GM21528 (cell line): ENCODE results near the gene PTH.

ENCODE experiments used
- ATAC-seq: cut with Tn5 transposase; IDR thresholded peaks from one replicate; pipeline ENCODE4 v1.9.1; 2021; ENCODE audit warnings: mild to moderate bottlenecking, moderate library complexity; ENCODE audit not compliant: unreplicated experiment, low FRiP score

The PTH gene

DNA sequence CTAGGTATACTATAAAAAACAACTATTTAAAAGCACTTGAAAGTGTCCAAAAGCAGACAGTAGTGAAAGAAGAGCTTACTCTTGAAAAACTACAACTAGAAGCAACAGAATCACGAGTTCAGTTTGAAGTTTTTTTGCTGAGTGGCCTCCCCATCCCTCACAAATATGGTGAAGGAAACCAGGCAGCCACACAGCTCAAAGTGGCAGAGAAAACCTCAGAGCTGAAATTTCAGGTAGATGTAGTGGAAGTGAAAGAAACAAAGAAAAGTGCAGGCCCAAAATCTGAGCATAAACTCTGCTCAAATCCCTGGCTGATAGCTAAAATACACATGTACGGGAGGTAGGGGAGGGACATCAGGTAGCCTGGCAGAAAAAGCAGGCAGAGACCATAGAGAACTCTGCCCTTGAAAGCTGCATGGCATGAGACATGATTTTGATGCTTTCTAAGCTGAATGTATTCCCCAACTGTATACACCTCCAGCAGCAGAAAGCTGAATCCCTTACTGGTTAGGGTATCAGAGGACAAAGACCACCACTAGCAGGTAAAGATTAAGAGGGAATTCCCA is 44.9 kb downstream of the PTH start:
- ATAC-seq = no peak

DNA sequence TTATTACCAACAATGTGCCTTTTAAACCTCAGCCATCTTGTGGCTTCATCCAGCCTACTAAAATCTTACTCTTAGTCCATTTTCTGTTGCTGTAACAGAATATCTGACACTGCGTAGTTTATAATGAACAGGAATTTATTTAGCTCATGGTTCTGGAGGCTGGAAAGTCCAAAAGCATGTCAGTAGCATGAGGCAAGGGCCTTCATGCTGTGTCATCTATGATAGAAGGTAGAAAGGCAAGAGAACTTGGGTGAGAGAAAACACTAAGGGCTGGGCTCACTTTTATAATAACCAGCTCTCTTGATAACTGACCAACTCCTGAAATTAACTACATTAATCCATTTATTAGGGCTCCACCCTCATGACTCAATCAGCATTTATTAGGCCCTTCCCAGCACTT is 46.3 kb downstream of the PTH start:
- no peak for ATAC-seq

DNA sequence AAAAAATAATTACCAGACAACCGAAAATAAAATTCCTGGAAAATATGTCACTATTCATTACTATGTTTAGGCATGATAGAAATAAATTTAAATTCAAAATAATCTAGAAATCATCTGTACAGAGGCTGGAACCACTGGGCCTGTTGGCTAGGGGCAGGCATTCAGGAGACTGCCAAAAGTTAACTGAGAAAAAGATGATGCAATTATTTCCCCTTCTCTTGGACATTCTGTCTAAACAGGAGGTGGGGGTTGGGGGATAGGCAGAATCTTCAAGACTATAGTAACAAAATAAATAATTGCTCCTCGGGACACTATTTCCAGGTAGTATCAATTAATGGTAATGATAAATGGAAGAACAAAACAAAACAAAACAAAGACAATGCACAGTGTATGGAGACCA is 46.9 kb downstream of the PTH start:
- ATAC-seq = no peak

DNA sequence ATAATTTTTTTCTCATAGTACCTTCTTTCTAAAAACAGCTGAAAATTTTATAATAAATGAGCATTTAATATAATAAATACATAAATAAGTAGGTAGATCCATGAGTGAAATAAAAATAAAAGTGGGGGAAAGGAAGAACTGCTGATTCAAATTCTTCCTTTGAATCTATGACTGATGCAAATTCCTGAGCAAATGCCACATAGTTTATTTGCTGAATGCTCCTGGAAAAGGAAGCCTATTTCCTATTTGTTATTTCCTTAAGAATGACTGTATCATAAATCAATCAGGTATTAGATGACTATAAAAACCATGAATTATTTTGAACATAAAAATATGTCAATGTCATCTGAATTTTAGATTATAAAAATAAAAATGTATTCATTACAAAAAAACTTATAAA is 49.4 kb downstream of the PTH start:
- ATAC-seq = no peak

DNA sequence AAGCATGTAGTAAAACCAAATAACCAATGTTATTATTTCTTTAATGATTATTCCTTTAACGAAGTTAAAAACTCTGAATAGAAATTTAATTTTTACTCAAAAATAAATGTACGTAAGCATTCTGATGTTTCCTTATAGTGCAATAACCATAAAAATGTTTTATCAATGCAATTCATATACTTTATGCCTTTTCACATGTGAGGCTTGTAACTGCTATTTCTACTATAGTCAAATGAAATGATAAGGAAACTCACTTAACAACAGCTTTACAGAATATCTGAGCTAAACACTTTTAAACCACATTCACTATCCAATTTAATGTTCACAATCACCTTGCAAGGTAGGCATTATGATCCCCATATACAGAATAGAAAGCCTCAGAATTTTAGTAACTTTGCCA is 50.2 kb downstream of the PTH start:
- ATAC-seq = no peak
